ENCODE data around the gene GPR37L1.

DNA sequence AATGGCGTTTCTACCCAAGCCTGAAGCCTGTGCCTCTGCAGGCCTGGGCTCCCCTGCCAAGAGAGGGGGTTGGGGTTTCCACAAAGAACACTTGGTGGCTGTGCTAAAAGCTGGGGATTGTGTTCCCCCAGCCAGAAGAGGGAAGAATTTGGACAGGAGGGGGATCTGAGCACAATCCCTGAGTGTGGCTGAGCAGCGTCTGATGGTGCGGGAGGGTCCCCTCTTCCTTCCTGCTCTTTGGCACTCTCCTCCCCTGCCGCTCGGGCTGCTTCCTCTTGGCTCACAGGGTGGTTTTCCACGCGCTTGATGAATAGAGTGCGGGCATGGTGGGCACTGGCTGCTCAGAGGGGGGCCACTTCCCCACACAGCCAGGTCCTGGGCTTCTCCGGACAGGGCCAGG lies 3.7 kb downstream of the GPR37L1 start:
- TF ChIP-seq POLR2A (IDR thresholded peaks at IDR 0.05) (no peak), CTCF (IDR thresholded peaks at IDR 0.05) (no peak)
